Uterus (tissue), 2 donors: ENCODE results near the gene MANF.

ENCODE experiments used
- POLR2A ChIP-seq, 2 donors: fragments of 450-650 bp; IDR thresholded peaks; one replicate each; pipeline ENCODE4 v1.6.1; 2016; ENCODE audit warnings: antibody characterized with exemption in 2 of 2, mild to moderate bottlenecking in 1 of 2, moderate library complexity in 1 of 2
- TF ChIP-seq, protein P1 (sequence below), 4 experiments: fragments of 200-600 bp in 2 of 4; fragments of 450-650 bp in 2 of 4; sonication (generic) in 2 of 4; IDR thresholded peaks; one replicate each; pipeline ENCODE4 v1.5.1; 2016 to 2019; ENCODE audit warnings: antibody characterized with exemption in 4 of 4, mild to moderate bottlenecking in 2 of 4, moderate library complexity in 1 of 4

DNA sequence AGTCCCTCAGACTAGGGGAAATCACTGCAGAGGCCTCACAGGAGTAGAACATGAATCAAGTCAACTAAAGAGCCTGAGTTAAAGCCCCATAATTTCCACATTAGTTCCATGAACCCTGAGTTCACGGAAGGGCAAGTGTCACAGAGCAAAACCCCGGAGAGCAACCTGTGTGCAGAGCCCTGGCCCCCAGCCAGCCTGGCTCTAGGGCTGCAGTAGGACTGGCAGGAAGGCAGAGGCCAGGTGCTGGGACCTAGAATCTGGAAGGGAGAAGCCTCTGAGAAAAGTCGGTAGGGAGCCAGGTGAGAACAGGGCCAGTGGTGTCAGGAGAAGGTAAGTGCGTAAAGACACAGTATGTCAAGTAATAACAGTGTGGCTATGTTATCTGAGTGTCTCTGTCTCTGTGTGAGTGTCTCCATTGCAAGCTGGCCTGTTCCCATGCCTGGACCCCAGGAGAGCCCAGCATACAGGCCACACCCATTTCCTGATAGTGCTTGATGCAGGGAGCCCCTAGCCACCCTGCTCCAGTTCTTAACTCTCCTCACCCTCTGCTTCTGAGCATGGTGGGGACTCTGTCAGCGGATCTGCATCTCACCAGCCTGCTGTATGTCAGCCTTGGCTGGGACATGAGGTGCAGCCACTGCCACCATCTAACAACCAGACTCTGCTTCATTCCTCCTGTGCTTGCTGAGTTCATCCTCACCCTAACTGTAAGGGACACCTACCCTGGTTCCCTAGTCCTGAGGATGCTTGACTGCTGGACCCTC is 11.3 kb upstream of the MANF start:
- TF ChIP-seq, protein P1, sequence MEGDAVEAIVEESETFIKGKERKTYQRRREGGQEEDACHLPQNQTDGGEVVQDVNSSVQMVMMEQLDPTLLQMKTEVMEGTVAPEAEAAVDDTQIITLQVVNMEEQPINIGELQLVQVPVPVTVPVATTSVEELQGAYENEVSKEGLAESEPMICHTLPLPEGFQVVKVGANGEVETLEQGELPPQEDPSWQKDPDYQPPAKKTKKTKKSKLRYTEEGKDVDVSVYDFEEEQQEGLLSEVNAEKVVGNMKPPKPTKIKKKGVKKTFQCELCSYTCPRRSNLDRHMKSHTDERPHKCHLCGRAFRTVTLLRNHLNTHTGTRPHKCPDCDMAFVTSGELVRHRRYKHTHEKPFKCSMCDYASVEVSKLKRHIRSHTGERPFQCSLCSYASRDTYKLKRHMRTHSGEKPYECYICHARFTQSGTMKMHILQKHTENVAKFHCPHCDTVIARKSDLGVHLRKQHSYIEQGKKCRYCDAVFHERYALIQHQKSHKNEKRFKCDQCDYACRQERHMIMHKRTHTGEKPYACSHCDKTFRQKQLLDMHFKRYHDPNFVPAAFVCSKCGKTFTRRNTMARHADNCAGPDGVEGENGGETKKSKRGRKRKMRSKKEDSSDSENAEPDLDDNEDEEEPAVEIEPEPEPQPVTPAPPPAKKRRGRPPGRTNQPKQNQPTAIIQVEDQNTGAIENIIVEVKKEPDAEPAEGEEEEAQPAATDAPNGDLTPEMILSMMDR (IDR thresholded peaks at IDR 0.05): no peak
- no peak for TF ChIP-seq POLR2A (IDR thresholded peaks at IDR 0.05)
